ENCODE results near the gene CLEC9A. TPM values are rescaled to one million over a fixed set of nuclear protein-coding genes. Genes with fewer than 3 reads are reported as not detected.

The CLEC9A gene
- total RNA-seq, 4 donors from 2014 or later: not detected

GRCh38 chr12:10082117-10082874, 51.8 kb downstream of the CLEC9A start:
- no peaks in the 10 kb centered on the region for H3K36me3 ChIP-seq
- H3K4me3 ChIP-seq: no peak overlapping the region
- no peak for ATAC-seq
- H3K9me3 ChIP-seq: no peaks in the 10 kb centered on the region
- intact Hi-C loops (cut with DNase I; ENCODE audit: low total_unique reads) (no loop called here), in situ Hi-C loops (cut with MboI; ENCODE audit: low sequenced_read_pairs in 4 of 4) (no loop called here)
- no peaks in the 10 kb centered on the region for H3K27me3 ChIP-seq
- no peak for DNase-seq
- no peak overlapping the region for H3K27ac ChIP-seq
- TF ChIP-seq CTCF (IDR thresholded peaks at IDR 0.05 in 4 of 5, conservative IDR thresholded peaks at IDR 0.05 in 1 of 5) (no peak), POLR2A (IDR thresholded peaks at IDR 0.05) (no peak)
- H3K4me1 ChIP-seq: no peaks in the 10 kb centered on the region

GRCh38 chr12:10084733-10085132, 54.3 kb downstream of the CLEC9A start:
- H3K27me3 ChIP-seq: no peaks in the 10 kb centered on the region
- TF ChIP-seq CTCF (IDR thresholded peaks at IDR 0.05 in 4 of 5, conservative IDR thresholded peaks at IDR 0.05 in 1 of 5) (no peak), POLR2A (IDR thresholded peaks at IDR 0.05) (no peak)
- no peak overlapping the region for H3K27ac ChIP-seq
- H3K36me3 ChIP-seq: no peaks in the 10 kb centered on the region
- intact Hi-C loops (cut with DNase I; ENCODE audit: low total_unique reads) (no loop called here), in situ Hi-C loops (cut with MboI; ENCODE audit: low sequenced_read_pairs in 4 of 4) (no loop called here)
- H3K4me3 ChIP-seq: no peak overlapping the region
- no peak for DNase-seq
- H3K4me1 ChIP-seq: no peaks in the 10 kb centered on the region
- no peaks in the 10 kb centered on the region for H3K9me3 ChIP-seq
- no peak for ATAC-seq

- in situ Hi-C loops (cut with MboI; ENCODE audit: low sequenced_read_pairs in 4 of 4): no loop called here
- H3K36me3 ChIP-seq: no peaks in the 10 kb centered on the region
- ATAC-seq (no peak), DNase-seq (no peak)
- H3K4me1 ChIP-seq: no peaks in the 10 kb centered on the region
- H3K9me3 ChIP-seq: no peaks in the 10 kb centered on the region
- intact Hi-C loops (cut with DNase I; ENCODE audit: low total_unique reads): no loop called here
- TF ChIP-seq CTCF (IDR thresholded peaks at IDR 0.05 in 4 of 5, conservative IDR thresholded peaks at IDR 0.05 in 1 of 5) (no peak), POLR2A (IDR thresholded peaks at IDR 0.05) (no peak)
- H3K4me3 ChIP-seq: no peak overlapping the region
- no peak overlapping the region for H3K27ac ChIP-seq
- no peaks in the 10 kb centered on the region for H3K27me3 ChIP-seq
These were observed 55.9 kb downstream of the CLEC9A start for GRCh38 chr12:10086387-10086786.

- Histone ChIP-seq H3K4me3 (no peak overlapping the region), H3K9me3 (no peaks in the 10 kb centered on the region), H3K4me1 (no peaks in the 10 kb centered on the region), H3K36me3 (no peaks in the 10 kb centered on the region), H3K27me3 (no peaks in the 10 kb centered on the region), H3K27ac (no peak overlapping the region)
- in situ Hi-C loops (cut with MboI; ENCODE audit: low sequenced_read_pairs in 4 of 4): no loop called here
- intact Hi-C loops (cut with DNase I; ENCODE audit: low total_unique reads): no loop called here
- ATAC-seq (no peak), DNase-seq (no peak)
- TF ChIP-seq CTCF (IDR thresholded peaks at IDR 0.05 in 4 of 5, conservative IDR thresholded peaks at IDR 0.05 in 1 of 5) (no peak), POLR2A (IDR thresholded peaks at IDR 0.05) (no peak)
These were observed 57.5 kb downstream of the CLEC9A start for GRCh38 chr12:10088031-10088430.

Measured in gastrocnemius medialis (tissue), 4 donors.